ENCODE data around the gene PRUNE2. TPM values are rescaled to one million over a fixed set of nuclear protein-coding genes. Genes with fewer than 3 reads are reported as not detected.

Gene PRUNE2
- total RNA-seq, 4 donors from 2014 or later = 3.7 to 7.8 (median 4.9) TPM

DNA sequence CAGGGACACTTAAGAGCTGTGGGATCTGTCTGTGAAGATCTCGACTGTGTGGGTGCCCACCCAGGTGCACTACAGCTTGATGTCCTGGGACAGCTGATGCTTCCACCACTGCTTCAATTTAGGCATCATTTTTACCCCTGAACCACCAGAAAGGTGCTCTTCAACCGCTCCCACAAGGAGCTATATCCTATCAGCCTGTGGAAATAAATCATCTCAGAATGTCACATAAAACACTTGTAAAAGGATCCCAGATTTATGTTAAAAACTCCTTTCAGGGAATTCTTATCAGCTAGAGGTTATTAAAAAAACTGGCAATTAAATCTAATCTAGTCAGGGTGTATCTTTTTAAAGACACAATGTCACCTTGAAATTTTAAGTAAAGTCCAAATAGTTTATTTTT is 224.4 kb downstream of the PRUNE2 start:
- H3K36me3 ChIP-seq = no peaks in the 10 kb centered on the region
- intact Hi-C loops (cut with DNase I) = no loop called here
- no peak overlapping the region for H3K4me3 ChIP-seq (replicated peaks in 1 of 3)
- 89 to 96% methylated on average over 2 of the region's 2 CpGs for WGBS, 2 donors
- no peaks in the 10 kb centered on the region for H3K4me1 ChIP-seq
- no peaks in the 10 kb centered on the region for H3K27me3 ChIP-seq
- no peaks in the 10 kb centered on the region for H3K9me3 ChIP-seq
- DNase-seq = no peak
- TF ChIP-seq, protein P1, sequence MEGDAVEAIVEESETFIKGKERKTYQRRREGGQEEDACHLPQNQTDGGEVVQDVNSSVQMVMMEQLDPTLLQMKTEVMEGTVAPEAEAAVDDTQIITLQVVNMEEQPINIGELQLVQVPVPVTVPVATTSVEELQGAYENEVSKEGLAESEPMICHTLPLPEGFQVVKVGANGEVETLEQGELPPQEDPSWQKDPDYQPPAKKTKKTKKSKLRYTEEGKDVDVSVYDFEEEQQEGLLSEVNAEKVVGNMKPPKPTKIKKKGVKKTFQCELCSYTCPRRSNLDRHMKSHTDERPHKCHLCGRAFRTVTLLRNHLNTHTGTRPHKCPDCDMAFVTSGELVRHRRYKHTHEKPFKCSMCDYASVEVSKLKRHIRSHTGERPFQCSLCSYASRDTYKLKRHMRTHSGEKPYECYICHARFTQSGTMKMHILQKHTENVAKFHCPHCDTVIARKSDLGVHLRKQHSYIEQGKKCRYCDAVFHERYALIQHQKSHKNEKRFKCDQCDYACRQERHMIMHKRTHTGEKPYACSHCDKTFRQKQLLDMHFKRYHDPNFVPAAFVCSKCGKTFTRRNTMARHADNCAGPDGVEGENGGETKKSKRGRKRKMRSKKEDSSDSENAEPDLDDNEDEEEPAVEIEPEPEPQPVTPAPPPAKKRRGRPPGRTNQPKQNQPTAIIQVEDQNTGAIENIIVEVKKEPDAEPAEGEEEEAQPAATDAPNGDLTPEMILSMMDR (IDR thresholded peaks at IDR 0.05) = no peak
- TF ChIP-seq POLR2A (IDR thresholded peaks at IDR 0.05) = no peak
- no peak overlapping the region for H3K27ac ChIP-seq

DNA sequence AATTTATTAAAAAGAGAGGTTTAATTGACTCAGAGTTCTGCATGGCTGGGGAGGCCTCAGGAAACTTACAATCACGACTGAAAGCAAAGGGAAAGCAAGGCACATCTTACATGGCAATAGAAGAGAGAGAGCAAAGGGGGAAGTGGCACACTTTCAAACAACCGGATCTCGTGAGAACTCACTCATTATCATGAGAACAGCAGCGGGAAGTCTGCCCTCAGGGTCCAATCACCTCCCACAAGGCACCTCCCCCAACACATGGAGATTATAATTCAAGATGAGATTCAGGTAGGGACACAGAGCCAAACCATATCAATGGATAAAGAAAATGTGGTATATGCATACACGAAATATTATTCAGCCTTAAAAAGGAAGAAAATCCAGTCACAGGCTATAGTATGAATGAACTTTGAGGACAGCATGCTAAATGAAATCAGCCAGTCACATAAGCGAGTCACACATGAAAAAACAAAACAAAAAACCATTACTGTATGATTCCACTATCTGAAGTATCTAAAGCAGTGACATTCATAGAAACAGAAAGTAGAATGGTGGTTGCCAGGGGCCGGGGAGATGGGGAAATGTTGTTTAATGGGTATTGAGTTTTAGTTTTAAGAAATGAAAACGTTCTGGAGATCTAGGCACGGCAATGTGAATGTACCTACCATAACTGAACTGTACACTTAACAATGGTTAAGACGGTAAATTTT is 225.0 kb downstream of the PRUNE2 start:
- TF ChIP-seq, protein P1 (IDR thresholded peaks at IDR 0.05) = no peak
- TF ChIP-seq POLR2A (IDR thresholded peaks at IDR 0.05) = no peak
- no peak for DNase-seq
- Histone ChIP-seq H3K4me3 (replicated peaks in 1 of 3) (no peak overlapping the region), H3K4me1 (no peaks in the 10 kb centered on the region), H3K27ac (no peak overlapping the region), H3K36me3 (no peaks in the 10 kb centered on the region), H3K27me3 (no peaks in the 10 kb centered on the region), H3K9me3 (no peaks in the 10 kb centered on the region)
- intact Hi-C loops (cut with DNase I) = no loop called here
- WGBS, 2 donors = 87 to 88% methylated on average over 10 of the region's 10 CpGs

DNA sequence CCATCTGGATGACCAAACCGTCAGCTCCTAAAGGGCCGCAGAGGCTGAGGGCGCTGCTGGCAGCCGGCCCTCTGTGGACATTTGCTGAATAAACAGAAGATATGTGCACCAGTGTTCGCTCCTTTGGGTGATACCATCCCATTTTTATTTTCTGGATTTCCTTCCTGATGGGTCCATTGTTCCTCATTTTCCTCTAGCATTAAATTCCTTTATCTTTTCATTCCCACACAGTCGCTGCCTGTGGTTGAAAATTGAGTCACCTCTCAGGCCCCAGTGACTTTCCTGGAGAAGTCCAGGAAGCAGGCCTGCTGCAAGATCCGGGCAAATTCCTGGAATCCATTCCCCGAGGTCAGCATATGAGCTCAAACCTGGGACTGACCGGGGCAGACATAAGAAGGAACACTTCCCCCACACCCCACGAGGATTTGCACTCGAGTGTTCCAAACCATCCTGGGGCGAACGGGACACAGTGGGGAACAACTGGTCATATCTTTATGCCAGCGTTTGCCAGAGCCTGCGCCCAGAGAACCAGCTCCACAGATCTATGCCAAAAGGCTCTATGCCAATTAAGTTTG is 228.3 kb downstream of the PRUNE2 start:
- WGBS, 2 donors = 67 to 70% methylated on average over 13 to 15 of the region's 15 CpGs
- no peak overlapping the region for H3K4me3 ChIP-seq (replicated peaks in 1 of 3)
- DNase-seq = peak in 1 of 2 donors; percentile 16
- H3K9me3 ChIP-seq = no peaks in the 10 kb centered on the region
- no peaks in the 10 kb centered on the region for H3K27me3 ChIP-seq
- H3K4me1 ChIP-seq = no peaks in the 10 kb centered on the region
- H3K36me3 ChIP-seq = no peaks in the 10 kb centered on the region
- TF ChIP-seq, protein P1 (IDR thresholded peaks at IDR 0.05) = no peak
- TF ChIP-seq POLR2A (IDR thresholded peaks at IDR 0.05) = no peak
- no peak overlapping the region for H3K27ac ChIP-seq
- intact Hi-C loops (cut with DNase I) = no loop called here

DNA sequence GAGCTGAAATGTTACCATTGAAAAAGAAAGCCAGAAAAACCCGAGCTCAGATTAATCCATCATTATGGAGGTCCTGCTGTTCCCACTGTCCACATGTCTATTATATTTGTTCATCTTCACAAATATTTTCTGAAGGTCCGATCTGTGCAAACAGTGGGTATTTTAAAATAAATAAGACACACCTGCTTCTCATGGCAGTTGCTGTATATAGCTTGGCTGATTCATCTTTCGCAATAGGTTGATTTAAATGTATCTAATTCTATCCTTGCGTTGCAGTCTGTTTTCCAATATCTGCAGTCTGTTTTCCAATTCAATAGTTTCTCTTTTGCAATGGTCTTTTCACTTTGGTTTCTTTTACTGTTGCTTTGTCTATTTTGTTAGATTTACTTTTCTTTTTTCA is 229.1 kb downstream of the PRUNE2 start:
- 81 to 88% methylated on average over 4 of the region's 4 CpGs for WGBS, 2 donors
- intact Hi-C loops (cut with DNase I) = no loop called here

DNA sequence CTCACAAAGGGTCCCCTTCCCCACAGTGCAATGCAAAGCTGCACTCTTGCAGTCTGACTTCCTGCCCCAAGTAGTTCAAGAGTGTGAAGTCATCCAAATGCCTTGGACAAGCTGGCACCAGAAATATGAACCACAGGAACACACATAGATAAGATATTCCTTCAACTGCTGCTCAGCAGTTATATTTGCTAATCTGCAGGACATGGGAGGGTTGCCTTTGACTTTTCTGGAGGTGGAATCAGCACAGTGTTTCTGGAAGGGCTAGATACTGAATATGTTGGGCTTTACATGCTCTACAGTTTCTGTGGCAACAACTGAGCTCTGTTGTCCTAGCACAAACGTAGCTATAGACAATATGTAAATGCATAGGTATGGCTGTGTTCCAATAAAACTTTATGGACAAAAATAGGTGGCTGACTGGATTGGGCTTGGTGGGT is 238.4 kb downstream of the PRUNE2 start:
- DNase-seq = no peak
- Histone ChIP-seq H3K36me3 (no peaks in the 10 kb centered on the region), H3K4me3 (replicated peaks in 1 of 3) (no peak overlapping the region), H3K27ac (no peak overlapping the region), H3K27me3 (no peaks in the 10 kb centered on the region), H3K4me1 (no peaks in the 10 kb centered on the region), H3K9me3 (no peaks in the 10 kb centered on the region)
- no peak for TF ChIP-seq POLR2A (IDR thresholded peaks at IDR 0.05)
- TF ChIP-seq, protein P1 (IDR thresholded peaks at IDR 0.05) = no peak
- WGBS, 2 donors = 36 to 62% methylated on average over 1 of the region's 1 CpG
- intact Hi-C loops (cut with DNase I) = no loop called here

More for the DNA sequence above, 229.1 kb downstream of the PRUNE2 start:
- H3K9me3 ChIP-seq = no peaks in the 10 kb centered on the region
- no peaks in the 10 kb centered on the region for H3K4me1 ChIP-seq
- H3K27ac ChIP-seq = no peak overlapping the region
- TF ChIP-seq, protein P1 (IDR thresholded peaks at IDR 0.05) = no peak
- no peak for TF ChIP-seq POLR2A (IDR thresholded peaks at IDR 0.05)
- no peak overlapping the region for H3K4me3 ChIP-seq (replicated peaks in 1 of 3)
- DNase-seq = no peak
- no peaks in the 10 kb centered on the region for H3K36me3 ChIP-seq
- no peaks in the 10 kb centered on the region for H3K27me3 ChIP-seq
